ENCODE measurements around the gene AP1S2.

AP1S2 gene

GRCh38 chrX:15849555-15849954 lies 5.1 kb downstream of the AP1S2 start:
- DNase-seq (ENCODE audit: low spot score) = no peak
- Histone ChIP-seq H3K27me3 (ENCODE audit: insufficient read depth, poor library complexity, severe bottlenecking) (no peaks in the 10 kb centered on the region), H3K27ac (ENCODE audit: poor library complexity, severe bottlenecking) (no peak overlapping the region), H3K4me3 (ENCODE audit: severe bottlenecking) (no peak overlapping the region), H3K9me3 (ENCODE audit: severe bottlenecking) (no peaks in the 10 kb centered on the region), H3K36me3 (ENCODE audit: low read depth) (no peaks in the 10 kb centered on the region), H3K4me1 (ENCODE audit: insufficient read depth, poor library complexity, severe bottlenecking) (no peaks in the 10 kb centered on the region)
- no peak for ATAC-seq (ENCODE audit: low read depth)
- peak; percentile 29 for TF ChIP-seq CTCF (IDR thresholded peaks at IDR 0.05; ENCODE audit: poor library complexity, severe bottlenecking)

- TF ChIP-seq CTCF (IDR thresholded peaks at IDR 0.05; ENCODE audit: poor library complexity, severe bottlenecking) = no peak
- Histone ChIP-seq H3K9me3 (ENCODE audit: severe bottlenecking) (no peaks in the 10 kb centered on the region), H3K36me3 (ENCODE audit: low read depth) (no peaks in the 10 kb centered on the region), H3K27ac (ENCODE audit: poor library complexity, severe bottlenecking) (no peak overlapping the region), H3K4me1 (ENCODE audit: insufficient read depth, poor library complexity, severe bottlenecking) (no peaks in the 10 kb centered on the region), H3K4me3 (ENCODE audit: severe bottlenecking) (no peak overlapping the region), H3K27me3 (ENCODE audit: insufficient read depth, poor library complexity, severe bottlenecking) (no peaks in the 10 kb centered on the region)
- ATAC-seq (ENCODE audit: low read depth) (no peak), DNase-seq (ENCODE audit: low spot score) (no peak)
Observed at GRCh38 chrX:15848576-15848975, 6.0 kb downstream of the AP1S2 start.

DNA sequence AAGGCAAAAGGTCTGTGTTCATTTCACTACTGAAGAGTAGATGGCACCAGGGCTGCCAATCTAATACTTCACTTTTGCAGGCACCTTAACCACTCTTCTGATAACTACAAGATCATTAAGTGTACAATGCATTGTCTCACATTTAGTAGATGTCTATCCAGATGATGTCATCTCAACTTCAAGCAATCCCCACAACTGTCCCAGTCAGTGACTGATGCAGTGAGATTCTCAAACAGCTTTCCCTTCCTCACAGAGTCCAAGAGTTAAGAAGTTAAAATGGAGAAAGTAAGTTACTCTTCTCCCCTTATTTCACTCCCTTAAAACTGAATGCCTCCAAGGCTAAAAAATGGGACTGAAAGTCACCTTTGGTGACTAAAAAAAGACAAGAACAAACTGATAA lies 10.7 kb downstream of the AP1S2 start:
- ATAC-seq (ENCODE audit: low read depth) (no peak), DNase-seq (ENCODE audit: low spot score) (no peak)
- H3K9me3 ChIP-seq (ENCODE audit: severe bottlenecking) = no peaks in the 10 kb centered on the region
- H3K36me3 ChIP-seq (ENCODE audit: low read depth) = no peaks in the 10 kb centered on the region
- H3K4me3 ChIP-seq (ENCODE audit: severe bottlenecking) = no peak overlapping the region
- no peak overlapping the region for H3K27ac ChIP-seq (ENCODE audit: poor library complexity, severe bottlenecking)
- H3K27me3 ChIP-seq (ENCODE audit: insufficient read depth, poor library complexity, severe bottlenecking) = no peaks in the 10 kb centered on the region
- TF ChIP-seq CTCF (IDR thresholded peaks at IDR 0.05; ENCODE audit: poor library complexity, severe bottlenecking) = no peak
- H3K4me1 ChIP-seq (ENCODE audit: insufficient read depth, poor library complexity, severe bottlenecking) = no peaks in the 10 kb centered on the region

DNA sequence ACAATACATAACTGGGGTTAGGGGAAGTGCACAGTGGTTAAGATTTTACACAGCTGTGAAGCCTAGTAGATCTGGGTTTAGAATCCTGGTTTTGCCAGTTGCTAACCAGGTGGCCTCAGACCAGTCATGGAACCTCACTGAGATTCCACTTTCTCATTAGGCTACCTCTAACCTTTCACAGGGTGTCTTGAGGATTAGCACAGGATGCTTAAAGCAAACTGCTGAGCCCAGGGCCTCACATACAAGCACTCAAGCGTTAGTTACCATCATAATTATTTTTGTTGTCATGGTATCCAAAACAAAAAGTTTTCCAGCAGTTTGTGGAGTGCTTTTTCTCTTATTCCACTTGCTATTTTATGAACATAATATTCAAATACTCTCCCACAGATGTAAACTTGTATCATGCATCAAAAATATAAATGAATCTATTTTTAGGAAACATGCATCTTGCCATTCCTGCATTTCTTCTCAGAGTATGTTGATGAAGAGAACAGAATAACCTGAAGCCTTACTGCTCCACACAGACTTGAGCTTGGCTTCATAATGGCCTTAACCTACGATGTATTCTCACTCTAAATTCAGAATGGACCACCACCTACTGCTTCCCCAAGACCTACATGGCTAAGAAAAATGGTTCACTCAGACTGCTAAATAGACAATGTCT lies 12.6 kb downstream of the AP1S2 start:
- Histone ChIP-seq H3K4me3 (ENCODE audit: severe bottlenecking) (no peak overlapping the region), H3K9me3 (ENCODE audit: severe bottlenecking) (no peaks in the 10 kb centered on the region), H3K36me3 (ENCODE audit: low read depth) (no peaks in the 10 kb centered on the region), H3K4me1 (ENCODE audit: insufficient read depth, poor library complexity, severe bottlenecking) (no peaks in the 10 kb centered on the region), H3K27me3 (ENCODE audit: insufficient read depth, poor library complexity, severe bottlenecking) (no peaks in the 10 kb centered on the region), H3K27ac (ENCODE audit: poor library complexity, severe bottlenecking) (no peak overlapping the region)
- DNase-seq (ENCODE audit: low spot score) (no peak), ATAC-seq (ENCODE audit: low read depth) (no peak)
- no peak for TF ChIP-seq CTCF (IDR thresholded peaks at IDR 0.05; ENCODE audit: poor library complexity, severe bottlenecking)

- no peaks in the 10 kb centered on the region for H3K36me3 ChIP-seq (ENCODE audit: low read depth)
- no peak for TF ChIP-seq CTCF (IDR thresholded peaks at IDR 0.05; ENCODE audit: poor library complexity, severe bottlenecking)
- DNase-seq (ENCODE audit: low spot score) = no peak
Observed at GRCh38 chrX:15838017-15838416, 16.6 kb downstream of the AP1S2 start.

More at GRCh38 chrX:15838017-15838416, 16.6 kb downstream of the AP1S2 start:
- no peaks in the 10 kb centered on the region for H3K27me3 ChIP-seq (ENCODE audit: insufficient read depth, poor library complexity, severe bottlenecking)
- no peak overlapping the region for H3K27ac ChIP-seq (ENCODE audit: poor library complexity, severe bottlenecking)
- no peaks in the 10 kb centered on the region for H3K9me3 ChIP-seq (ENCODE audit: severe bottlenecking)
- H3K4me3 ChIP-seq (ENCODE audit: severe bottlenecking) = no peak overlapping the region
- ATAC-seq (ENCODE audit: low read depth) = no peak
- no peaks in the 10 kb centered on the region for H3K4me1 ChIP-seq (ENCODE audit: insufficient read depth, poor library complexity, severe bottlenecking)
